Measurements from ENCODE around the gene SUFU.

SUFU gene

GRCh38 chr10:102656791-102657371 lies 153.1 kb downstream of the SUFU start:
- no peak overlapping the region for H3K4me3 ChIP-seq (ENCODE audit: low read depth, low read length)
- no peak for DNase-seq (ENCODE audit: low read depth)
- no peak for TF ChIP-seq CTCF (IDR thresholded peaks at IDR 0.05; ENCODE audit: control insufficient read depth, extremely low read depth, insufficient read depth)

GRCh38 chr10:102657451-102657850 lies 153.7 kb downstream of the SUFU start:
- H3K4me3 ChIP-seq (ENCODE audit: low read depth, low read length) = peak overlapping the region; percentile 6; the same call in 1 of the 2 replicates
- TF ChIP-seq CTCF (IDR thresholded peaks at IDR 0.05; ENCODE audit: control insufficient read depth, extremely low read depth, insufficient read depth) = no peak
- DNase-seq (ENCODE audit: low read depth) = no peak

- TF ChIP-seq CTCF (IDR thresholded peaks at IDR 0.05; ENCODE audit: control insufficient read depth, extremely low read depth, insufficient read depth) = no peak
- DNase-seq (ENCODE audit: low read depth) = peak; percentile 87
- H3K4me3 ChIP-seq (ENCODE audit: low read depth, low read length) = peak overlapping the region; percentile 25
These were observed 154.4 kb downstream of the SUFU start for GRCh38 chr10:102657984-102658724.

- DNase-seq (ENCODE audit: low read depth) = no peak
- TF ChIP-seq CTCF (IDR thresholded peaks at IDR 0.05; ENCODE audit: control insufficient read depth, extremely low read depth, insufficient read depth) = no peak
- H3K4me3 ChIP-seq (ENCODE audit: low read depth, low read length) = peak overlapping the region; percentile 25; the same call in 1 of the 2 replicates
These were observed 155.0 kb downstream of the SUFU start for GRCh38 chr10:102658802-102659201.

GRCh38 chr10:102660888-102661657 lies 157.3 kb downstream of the SUFU start:
- no peak for DNase-seq (ENCODE audit: low read depth)

DNA sequence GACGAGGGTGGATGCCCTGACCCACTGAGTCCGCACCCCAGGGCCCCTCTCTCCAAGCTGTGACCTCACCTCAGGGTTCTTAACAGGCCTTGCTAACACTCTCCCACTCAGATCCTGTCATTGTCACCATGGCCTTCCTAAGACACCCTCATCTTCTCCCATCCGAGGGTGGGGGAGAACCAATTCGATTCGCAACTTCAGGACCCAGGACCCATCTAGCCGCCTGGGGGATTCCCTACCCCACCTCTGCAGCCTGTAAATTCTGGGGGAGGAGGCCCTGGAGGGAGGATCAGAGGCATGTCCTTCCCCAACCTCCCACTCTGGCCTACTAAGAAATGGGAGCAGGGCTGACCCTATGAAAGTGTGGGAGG lies 157.9 kb downstream of the SUFU start:
- H3K4me3 ChIP-seq (ENCODE audit: low read depth, low read length) = no peak overlapping the region
- no peak for TF ChIP-seq CTCF (IDR thresholded peaks at IDR 0.05; ENCODE audit: control insufficient read depth, extremely low read depth, insufficient read depth)
- no peak for DNase-seq (ENCODE audit: low read depth)

More at GRCh38 chr10:102660888-102661657, 157.3 kb downstream of the SUFU start:
- no peak for TF ChIP-seq CTCF (IDR thresholded peaks at IDR 0.05; ENCODE audit: control insufficient read depth, extremely low read depth, insufficient read depth)
- H3K4me3 ChIP-seq (ENCODE audit: low read depth, low read length) = no peak overlapping the region

All from LNCaP clone FGC (cell line).